Fibroblast of skin of back (primary cell): ENCODE data around the gene MAML3.

Experiments
- DNase-seq: peaks from one replicate; pipeline ENCODE4 v3.0.0-alpha.2; 2013

Gene MAML3

DNA sequence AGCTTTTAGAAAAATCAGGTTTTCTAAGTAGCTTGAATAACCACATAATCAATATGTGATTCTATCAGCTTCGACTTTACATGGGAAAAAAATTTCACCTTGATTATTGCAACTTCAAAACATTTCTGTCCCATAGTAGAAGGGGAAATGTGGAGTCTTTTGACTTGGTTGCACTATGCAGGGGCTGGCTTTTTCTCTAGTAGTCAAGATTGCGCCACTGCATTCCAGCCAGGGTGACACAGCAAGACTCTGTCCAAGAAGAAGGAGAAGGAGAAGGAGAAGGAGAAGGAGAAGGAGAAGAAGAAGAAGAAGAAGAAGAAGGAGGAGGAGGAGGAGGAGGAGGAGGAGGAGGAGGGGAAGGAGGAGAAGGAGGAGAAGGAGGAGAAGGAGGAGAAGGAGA lies 84.9 kb downstream of the MAML3 start:
- peak; percentile 65 for DNase-seq

GRCh38 chr4:140068271-140068670 lies 85.7 kb downstream of the MAML3 start:
- no peak for DNase-seq

- DNase-seq = no peak
These were observed 87.7 kb downstream of the MAML3 start for GRCh38 chr4:140066031-140066930.

DNA sequence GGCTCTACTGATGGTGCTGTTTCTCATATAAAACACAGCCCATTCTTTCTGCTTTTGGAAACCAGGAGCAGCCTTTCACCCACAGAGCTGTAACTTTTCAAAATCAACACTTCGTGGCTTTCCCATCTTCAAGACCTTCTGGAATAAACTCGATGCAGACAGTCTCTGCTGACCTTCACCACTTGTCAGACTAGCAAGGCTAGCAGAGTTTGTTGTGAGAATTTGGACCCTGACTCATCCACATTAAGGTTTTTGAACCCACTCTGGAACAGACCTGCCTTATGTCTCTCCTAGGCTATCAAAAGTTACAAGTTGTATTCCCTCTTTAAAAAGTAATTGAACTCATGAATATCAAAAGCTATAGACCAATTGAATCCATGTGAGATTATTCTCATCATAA lies 88.6 kb downstream of the MAML3 start:
- DNase-seq = no peak

DNA sequence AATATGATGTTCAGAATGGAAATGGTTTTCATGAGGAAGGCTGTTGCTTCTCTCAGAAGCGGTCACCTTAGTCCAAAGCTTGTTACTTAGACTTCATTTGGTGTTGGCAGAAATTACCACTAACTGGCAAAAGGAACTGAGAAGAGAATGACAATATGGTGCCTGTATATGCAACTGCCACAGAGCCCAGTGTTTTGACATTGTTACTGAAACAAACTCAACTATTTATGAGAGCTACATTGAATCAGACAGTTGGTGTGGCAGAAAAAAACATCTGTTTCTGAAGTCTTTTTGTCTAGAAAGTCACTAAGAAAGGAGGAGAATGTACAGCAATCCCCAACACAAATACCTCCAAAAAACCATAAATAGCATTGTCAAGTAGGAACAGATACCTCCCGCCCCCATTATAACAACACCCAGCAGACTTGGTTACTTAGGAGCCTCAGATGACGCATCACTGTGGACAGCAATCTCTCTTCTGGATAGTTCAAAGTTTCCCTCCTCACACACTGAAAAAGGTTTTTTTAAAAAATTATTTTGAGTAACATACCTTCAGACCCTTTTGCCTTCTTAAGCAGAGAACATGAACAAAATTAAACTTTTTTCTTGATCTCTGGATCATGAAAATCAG lies 92.2 kb downstream of the MAML3 start:
- no peak for DNase-seq

- peak; percentile 48 for DNase-seq
These were observed 92.8 kb downstream of the MAML3 start for GRCh38 chr4:140061194-140061593.

GRCh38 chr4:140059159-140059558 lies 94.8 kb downstream of the MAML3 start:
- no peak for DNase-seq

DNA sequence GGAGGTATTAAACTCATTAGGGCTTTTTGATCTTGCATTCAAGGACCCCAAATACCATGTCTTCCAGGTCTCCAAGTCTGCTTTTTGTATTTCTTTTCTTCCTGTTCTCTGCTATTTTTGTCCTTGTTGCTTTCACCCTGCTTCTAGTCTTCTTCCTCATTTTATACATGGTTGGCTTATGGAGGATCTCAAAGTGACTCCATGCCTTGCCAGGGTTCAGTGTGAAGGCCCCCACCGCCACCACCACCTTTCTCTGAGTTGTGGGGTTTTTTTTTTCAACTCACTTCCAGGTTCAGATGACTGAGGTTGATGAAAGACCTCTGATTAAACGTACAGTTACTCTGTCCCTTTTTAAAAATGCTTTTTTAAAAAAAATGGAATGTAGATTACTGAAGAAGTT lies 96.3 kb downstream of the MAML3 start:
- DNase-seq = no peak

- DNase-seq = no peak
These were observed 98.0 kb downstream of the MAML3 start for GRCh38 chr4:140056015-140056414.

DNA sequence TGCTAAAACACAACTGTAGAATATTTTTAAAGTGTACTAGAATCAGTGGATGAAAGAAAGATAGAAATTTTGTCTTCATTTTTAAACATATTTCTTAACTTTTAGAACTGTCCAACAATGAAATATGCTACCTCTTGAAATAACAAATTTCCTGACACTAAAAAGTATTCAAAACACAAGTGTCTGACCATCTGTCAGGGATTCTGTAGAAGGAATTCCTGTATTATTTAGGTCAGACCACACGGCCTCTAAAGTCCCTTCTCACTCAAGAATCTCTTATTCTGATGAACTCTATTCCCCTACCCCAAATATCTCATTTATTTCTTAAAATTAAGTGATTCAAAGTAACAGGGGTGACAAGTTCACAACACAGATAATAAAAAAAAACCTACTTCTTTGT lies 99.1 kb downstream of the MAML3 start:
- no peak for DNase-seq

- DNase-seq = no peak
These were observed 100.8 kb downstream of the MAML3 start for GRCh38 chr4:140053185-140053584.

- peak; percentile 43 for DNase-seq
These were observed 101.9 kb downstream of the MAML3 start for GRCh38 chr4:140052050-140052449.

DNA sequence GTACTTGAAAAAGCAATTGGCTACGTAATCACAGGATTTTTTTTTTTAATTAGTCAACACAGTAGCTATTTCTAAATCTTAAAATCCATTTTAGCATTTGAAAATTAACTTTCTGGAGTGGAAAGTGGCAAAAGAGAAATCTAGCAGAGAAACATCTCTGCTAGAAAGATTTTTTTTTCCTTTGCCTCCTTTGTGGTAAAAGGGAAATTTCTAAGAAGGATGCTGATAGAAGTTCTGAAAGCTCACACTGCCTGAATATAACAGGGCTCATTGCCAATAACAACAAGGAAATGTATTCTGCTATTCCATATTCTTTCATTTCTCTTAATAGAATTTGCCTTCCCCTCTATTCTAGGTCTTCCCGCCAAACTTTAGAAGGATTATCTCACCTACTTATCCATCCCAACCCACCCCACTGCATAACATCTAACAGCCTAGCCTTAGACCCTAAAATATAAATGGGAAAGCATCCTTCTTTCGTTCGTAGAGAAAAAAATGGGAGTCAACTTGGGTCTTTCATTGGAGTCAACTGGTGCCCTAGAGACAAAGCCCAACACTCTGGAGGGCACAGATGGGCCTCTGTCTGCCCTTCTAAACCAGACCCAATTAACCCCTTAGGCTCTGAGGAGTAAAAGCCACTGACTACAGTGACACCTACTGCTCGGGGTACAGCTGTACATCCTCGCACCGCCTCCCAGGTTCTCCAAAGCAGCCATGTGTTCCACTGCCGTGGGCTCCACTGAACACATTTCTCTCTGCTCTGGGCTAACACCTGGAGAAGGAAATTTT lies 103.9 kb downstream of the MAML3 start:
- peak; percentile 35 for DNase-seq

DNA sequence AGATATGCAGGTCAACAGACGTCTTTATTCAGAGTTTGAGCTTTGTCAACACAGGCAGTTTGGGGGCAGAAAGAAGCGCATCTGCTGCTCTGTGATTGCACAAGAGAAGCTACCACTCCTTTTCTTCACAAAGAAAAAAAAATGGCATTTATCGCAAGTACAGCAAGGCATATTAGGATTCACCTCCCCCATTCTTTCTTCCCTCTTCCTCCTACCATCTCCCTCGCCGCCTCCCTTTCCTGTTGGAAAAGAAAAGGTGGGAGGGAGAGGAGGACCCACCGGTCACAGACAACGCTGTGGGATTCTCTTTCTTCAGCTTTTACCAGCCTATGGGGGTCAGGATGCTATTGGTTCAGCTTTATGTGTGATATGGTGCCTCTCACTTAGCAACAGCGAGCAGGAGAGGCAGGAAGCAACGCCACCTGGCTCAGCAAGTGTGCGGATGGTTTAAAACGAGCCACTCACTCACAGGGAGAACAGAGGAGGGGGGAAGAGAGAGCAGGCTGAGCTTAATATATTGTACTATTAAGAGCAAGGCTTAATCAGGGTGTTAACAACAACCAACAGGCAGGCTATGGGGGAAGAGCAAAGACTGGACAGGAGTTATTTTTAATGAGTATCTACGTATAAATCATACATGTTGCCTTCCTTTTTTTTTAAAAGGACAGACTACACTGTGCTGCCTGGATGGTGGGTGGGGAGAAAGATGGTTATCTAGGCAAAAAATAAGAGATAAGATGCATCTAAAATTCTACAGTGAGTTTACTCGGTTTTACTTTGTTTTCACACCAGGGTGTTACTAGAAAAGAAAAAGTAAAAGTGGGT lies 104.7 kb downstream of the MAML3 start:
- no peak for DNase-seq

GRCh38 chr4:140048419-140048995 lies 105.5 kb downstream of the MAML3 start:
- no peak for DNase-seq

DNA sequence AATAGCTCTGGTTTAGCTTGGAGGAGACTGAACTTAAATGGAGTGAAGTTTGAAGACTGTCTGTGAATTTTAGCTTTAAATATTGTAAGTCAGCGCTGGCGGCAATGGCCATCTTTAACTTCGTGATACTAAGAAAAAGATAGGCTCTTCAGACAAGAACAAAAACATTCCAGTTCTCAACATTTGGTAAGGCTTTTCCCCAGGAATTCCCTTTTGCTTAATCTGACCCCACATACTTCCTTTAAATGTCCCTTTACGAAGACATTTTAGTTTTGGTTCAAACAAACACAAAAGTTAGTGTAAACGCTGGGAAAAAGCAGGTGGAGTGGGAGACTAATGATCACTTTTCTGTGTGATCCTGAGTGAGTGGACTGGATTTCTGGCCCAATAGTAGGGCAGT lies 106.2 kb downstream of the MAML3 start:
- DNase-seq = no peak

DNA sequence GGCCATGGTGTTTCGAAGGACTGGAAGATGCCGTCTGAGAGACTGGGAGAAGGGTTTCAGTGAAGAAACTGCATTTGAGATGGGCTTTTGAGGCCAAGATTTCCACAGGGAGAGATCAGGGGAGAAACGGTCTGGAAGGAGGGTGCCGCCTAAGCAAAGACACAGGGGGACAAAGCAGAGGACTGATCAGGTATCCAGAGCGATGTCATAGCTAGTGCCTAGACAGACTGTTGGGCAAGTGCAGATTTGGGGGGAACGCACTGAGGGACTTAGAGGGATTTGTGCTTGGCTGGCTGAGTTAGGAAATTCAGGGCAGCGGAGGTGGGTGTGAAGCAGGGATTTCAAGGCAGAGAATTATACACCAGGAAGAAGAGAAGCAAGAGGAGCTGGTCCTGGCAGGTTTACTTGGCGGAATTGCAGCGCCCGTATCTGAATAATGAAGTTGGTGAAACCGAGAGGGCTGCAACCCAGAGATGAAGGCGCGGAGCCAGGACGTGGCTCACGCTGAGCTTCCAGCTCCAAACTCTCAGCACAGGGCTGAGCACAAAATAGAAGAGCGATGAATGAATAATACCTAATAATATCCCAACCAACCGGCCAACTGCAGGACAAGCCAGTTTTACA lies 106.9 kb downstream of the MAML3 start:
- DNase-seq = no peak

GRCh38 chr4:140046543-140046942 lies 107.4 kb downstream of the MAML3 start:
- DNase-seq = no peak

GRCh38 chr4:140046016-140046415 lies 108.0 kb downstream of the MAML3 start:
- no peak for DNase-seq

- no peak for DNase-seq
These were observed 109.6 kb downstream of the MAML3 start for GRCh38 chr4:140044337-140044902.

DNA sequence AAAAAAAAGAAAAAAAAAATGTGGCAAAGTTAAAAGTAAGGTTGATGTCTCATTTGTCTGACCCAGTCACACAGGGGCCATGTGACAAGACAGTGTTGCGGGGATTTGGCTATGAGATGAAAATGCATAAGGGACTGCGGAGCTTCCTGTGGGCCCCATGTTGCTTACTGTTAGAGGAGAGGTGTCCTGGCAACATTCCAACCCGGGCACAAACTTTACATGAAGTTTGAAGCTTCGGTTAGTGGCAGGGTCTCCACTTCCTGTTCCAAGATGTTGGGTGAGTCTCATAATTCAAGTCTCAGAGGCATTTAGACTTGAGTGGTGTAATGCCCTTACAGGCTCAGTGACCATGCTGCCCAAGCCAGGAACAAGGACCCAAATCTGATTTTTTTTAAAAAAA lies 111.3 kb downstream of the MAML3 start:
- DNase-seq = no peak
